Measurements from ENCODE around the gene GPR68. TPM values are rescaled to one million over a fixed set of nuclear protein-coding genes. Genes with fewer than 3 reads are reported as not detected.
"Not testable (repeated sequence)": the region's sequence is repeated elsewhere in the genome, so short reads cannot be mapped to it uniquely, and the experiment has no call there.

The GPR68 gene
- total and polyA plus RNA-seq, 2 experiments from 2014 or later = 0.20 to 0.42 TPM

- no peaks in the 10 kb centered on the region for H3K36me3 ChIP-seq (replicated peaks; ENCODE audit: insufficient read depth, low read depth)
- no peaks in the 10 kb centered on the region for H3K27me3 ChIP-seq
- TF ChIP-seq CTCF (IDR thresholded peaks at IDR 0.05; ENCODE audit: poor library complexity) = no peak
- no peak for TF ChIP-seq EZH2 (IDR thresholded peaks at IDR 0.05; ENCODE audit: borderline replicate concordance)
- H3K79me2 ChIP-seq = no peaks in the 10 kb centered on the region
- no peaks in the 10 kb centered on the region for H4K20me1 ChIP-seq (ENCODE audit: insufficient read depth, poor library complexity, severe bottlenecking)
- H3K4me2 ChIP-seq = no peak overlapping the region
- no peaks in the 10 kb centered on the region for H3K4me1 ChIP-seq (ENCODE audit: insufficient read depth)
- no peak overlapping the region for H2AFZ ChIP-seq
- 99% methylated on average over 4 of the region's 4 CpGs for WGBS (ENCODE audit: low lambda C conversion rate, missing lambda C conversion rate)
- no peaks in the 10 kb centered on the region for H3K9me3 ChIP-seq (ENCODE audit: low read depth)
- no peak for DNase-seq (ENCODE audit: low spot score)
- no peak overlapping the region for H3K4me3 ChIP-seq
- no peaks in the 10 kb centered on the region for H3K9me2 ChIP-seq (replicated peaks; ENCODE audit: insufficient read depth)
- no peak overlapping the region for H3K27ac ChIP-seq
Measured at GRCh38 chr14:91186515-91187066, 57.9 kb downstream of the GPR68 start.

GRCh38 chr14:91185721-91186120 is 58.8 kb downstream of the GPR68 start:
- Histone ChIP-seq H3K79me2 (no peaks in the 10 kb centered on the region), H3K27me3 (no peaks in the 10 kb centered on the region), H3K4me2 (no peak overlapping the region), H3K27ac (no peak overlapping the region), H3K4me3 (no peak overlapping the region), H3K9me2 (replicated peaks; ENCODE audit: insufficient read depth) (no peaks in the 10 kb centered on the region), H2AFZ (no peak overlapping the region), H3K9me3 (ENCODE audit: low read depth) (no peaks in the 10 kb centered on the region), H3K36me3 (replicated peaks; ENCODE audit: insufficient read depth, low read depth) (no peaks in the 10 kb centered on the region), H4K20me1 (ENCODE audit: insufficient read depth, poor library complexity, severe bottlenecking) (no peaks in the 10 kb centered on the region), H3K4me1 (ENCODE audit: insufficient read depth) (no peaks in the 10 kb centered on the region)
- no peak for TF ChIP-seq EZH2phosphoT487 (IDR thresholded peaks at IDR 0.05; ENCODE audit: low read depth, severe bottlenecking, unreplicated experiment)
- no peak for TF ChIP-seq CTCF (IDR thresholded peaks at IDR 0.05; ENCODE audit: poor library complexity)
- TF ChIP-seq EZH2 (IDR thresholded peaks at IDR 0.05; ENCODE audit: borderline replicate concordance) = no peak
- no peak for DNase-seq (ENCODE audit: low spot score)
- 72% methylated on average over 1 of the region's 1 CpG for WGBS (ENCODE audit: low lambda C conversion rate, missing lambda C conversion rate)

GRCh38 chr14:91184559-91184958 is 59.9 kb downstream of the GPR68 start:
- no peak overlapping the region for H3K4me3 ChIP-seq
- H3K9me2 ChIP-seq (replicated peaks; ENCODE audit: insufficient read depth) = no peaks in the 10 kb centered on the region
- no peaks in the 10 kb centered on the region for H3K79me2 ChIP-seq
- no peak for DNase-seq (ENCODE audit: low spot score)
- TF ChIP-seq EZH2 (IDR thresholded peaks at IDR 0.05; ENCODE audit: borderline replicate concordance) (no peak), EZH2phosphoT487 (IDR thresholded peaks at IDR 0.05; ENCODE audit: low read depth, severe bottlenecking, unreplicated experiment) (no peak), CTCF (IDR thresholded peaks at IDR 0.05; ENCODE audit: poor library complexity) (no peak)
- H3K9me3 ChIP-seq (ENCODE audit: low read depth) = no peaks in the 10 kb centered on the region
- no peak overlapping the region for H3K27ac ChIP-seq
- H3K36me3 ChIP-seq (replicated peaks; ENCODE audit: insufficient read depth, low read depth) = no peaks in the 10 kb centered on the region
- no peaks in the 10 kb centered on the region for H3K4me1 ChIP-seq (ENCODE audit: insufficient read depth)
- no peaks in the 10 kb centered on the region for H3K27me3 ChIP-seq
- H3K4me2 ChIP-seq = no peak overlapping the region
- H4K20me1 ChIP-seq (ENCODE audit: insufficient read depth, poor library complexity, severe bottlenecking) = no peaks in the 10 kb centered on the region
- no peak overlapping the region for H2AFZ ChIP-seq

GRCh38 chr14:91182753-91183152 is 61.8 kb downstream of the GPR68 start:
- not testable (repeated sequence) for DNase-seq (ENCODE audit: low spot score); H3K4me3 ChIP-seq; H3K79me2 ChIP-seq; H3K4me1 ChIP-seq (ENCODE audit: insufficient read depth); H3K9me3 ChIP-seq (ENCODE audit: low read depth); H3K27me3 ChIP-seq; H3K9me2 ChIP-seq (replicated peaks; ENCODE audit: insufficient read depth); H4K20me1 ChIP-seq (ENCODE audit: insufficient read depth, poor library complexity, severe bottlenecking); H3K27ac ChIP-seq; H3K4me2 ChIP-seq; H2AFZ ChIP-seq; H3K36me3 ChIP-seq (replicated peaks; ENCODE audit: insufficient read depth, low read depth)
- 98% methylated on average over 3 of the region's 3 CpGs for WGBS (ENCODE audit: low lambda C conversion rate, missing lambda C conversion rate)

Other genes starting within 250 kb of the GPR68 start
- gene RPS6KA5, start 184.1 kb downstream of the GPR68 start, total RNA-seq = 6.3 and 6.7 TPM in 2 replicates
- gene RPS6KA5, start 184.1 kb downstream of the GPR68 start, polyA plus RNA-seq = 3.0 and 4.8 TPM in 2 replicates
- 41.0 and 51.3 TPM in 2 replicates for gene DGLUCY, start 130.6 kb downstream of the GPR68 start, total RNA-seq
- 34.3 and 44.8 TPM in 2 replicates for gene DGLUCY, start 130.6 kb downstream of the GPR68 start, polyA plus RNA-seq
- gene CCDC88C, start 173.1 kb upstream of the GPR68 start, total RNA-seq = 4.7 and 11.3 TPM in 2 replicates
- 4.3 and 5.9 TPM in 2 replicates for gene CCDC88C, start 173.1 kb upstream of the GPR68 start, polyA plus RNA-seq